ENCODE results near the gene SOCS6.
"Not testable (repeated sequence)": the region's sequence is repeated elsewhere in the genome, so short reads cannot be mapped to it uniquely, and the experiment has no call there.

SOCS6 gene

GRCh38 chr18:70288851-70289328, at the start of gene SOCS6:
SOCS6 (plus strand) TSS chr18:70289045; CDS start chr18:70324669, 35,624 bp downstream.
- peak within 1 kb of the TSS; percentile 95 for H3K4me3 ChIP-seq (ENCODE audit: low read length)
- DNase-seq (ENCODE audit: low read depth) = no peak
- no peak for TF ChIP-seq CTCF (conservative IDR thresholded peaks at IDR 0.05; ENCODE audit: low read depth, low read length)

- H3K4me3 ChIP-seq (ENCODE audit: low read length) = no peak overlapping the region
- TF ChIP-seq CTCF (conservative IDR thresholded peaks at IDR 0.05; ENCODE audit: low read depth, low read length) = no peak
- DNase-seq (ENCODE audit: low read depth) = no peak
Observed at GRCh38 chr18:70243131-70243929, 45.5 kb upstream of the SOCS6 start.

GRCh38 chr18:70246061-70246466, 42.8 kb upstream of the SOCS6 start:
- no peak overlapping the region for H3K4me3 ChIP-seq (ENCODE audit: low read length)
- no peak for TF ChIP-seq CTCF (conservative IDR thresholded peaks at IDR 0.05; ENCODE audit: low read depth, low read length)
- DNase-seq (ENCODE audit: low read depth) = no peak

GRCh38 chr18:70249118-70249517, 39.7 kb upstream of the SOCS6 start:
- no peak overlapping the region for H3K4me3 ChIP-seq (ENCODE audit: low read length)
- no peak for TF ChIP-seq CTCF (conservative IDR thresholded peaks at IDR 0.05; ENCODE audit: low read depth, low read length)
- no peak for DNase-seq (ENCODE audit: low read depth)

DNA sequence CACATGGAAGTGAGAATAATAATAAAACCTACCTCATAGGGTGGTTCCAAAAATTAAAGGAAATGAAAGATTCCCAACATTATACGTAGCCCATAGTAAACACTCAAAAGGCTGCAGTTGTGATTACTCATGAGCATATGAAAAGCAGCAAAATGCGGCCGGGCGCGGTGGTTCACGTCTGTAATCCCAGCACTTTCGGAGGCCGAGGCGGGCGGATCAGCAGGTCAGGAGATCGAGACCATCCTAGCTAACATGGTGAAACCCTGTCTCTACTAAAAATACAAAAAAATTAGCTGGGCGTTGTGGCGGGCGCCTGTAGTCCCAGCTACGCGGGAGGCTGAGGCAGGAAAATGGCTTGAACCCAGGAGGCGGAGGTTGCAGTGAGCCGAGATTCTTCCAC, 39.0 kb upstream of the SOCS6 start:
- H3K4me3 ChIP-seq (ENCODE audit: low read length); DNase-seq (ENCODE audit: low read depth): not testable (repeated sequence)

DNA sequence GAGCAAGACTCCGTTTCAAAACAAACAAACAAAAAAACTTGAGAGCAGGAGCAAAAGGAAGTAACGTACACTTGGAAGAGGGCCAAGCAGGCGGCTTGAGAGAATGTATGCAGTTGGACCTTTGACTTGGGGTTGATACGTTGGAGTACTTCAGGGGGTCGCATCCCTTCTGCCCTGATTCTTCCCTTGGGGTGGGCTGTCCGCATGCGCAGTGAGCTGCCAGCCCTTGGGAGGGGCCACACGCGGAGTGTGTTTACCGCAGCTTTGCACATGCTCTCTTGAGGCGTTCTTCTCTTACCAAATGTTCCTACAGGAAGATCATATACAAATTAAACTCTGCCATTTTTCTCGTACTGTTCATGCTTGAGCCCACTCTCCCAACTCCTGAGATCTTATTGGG, 38.1 kb upstream of the SOCS6 start:
- no peak for DNase-seq (ENCODE audit: low read depth)
- H3K4me3 ChIP-seq (ENCODE audit: low read length) = no peak overlapping the region
- no peak for TF ChIP-seq CTCF (conservative IDR thresholded peaks at IDR 0.05; ENCODE audit: low read depth, low read length)

GRCh38 chr18:70256184-70256583, 32.7 kb upstream of the SOCS6 start:
- H3K4me3 ChIP-seq (ENCODE audit: low read length) = no peak overlapping the region
- no peak for TF ChIP-seq CTCF (conservative IDR thresholded peaks at IDR 0.05; ENCODE audit: low read depth, low read length)
- no peak for DNase-seq (ENCODE audit: low read depth)
